Measurements from ENCODE around the gene C2orf72. TPM values are rescaled to one million over a fixed set of nuclear protein-coding genes. Genes with fewer than 3 reads are reported as not detected.

Gene C2orf72
- total and polyA plus RNA-seq, 2 of the 13 experiments (the other 11 are each of a cell fraction or from before 2014, with no cell fraction given), result 147 to 203 TPM

DNA sequence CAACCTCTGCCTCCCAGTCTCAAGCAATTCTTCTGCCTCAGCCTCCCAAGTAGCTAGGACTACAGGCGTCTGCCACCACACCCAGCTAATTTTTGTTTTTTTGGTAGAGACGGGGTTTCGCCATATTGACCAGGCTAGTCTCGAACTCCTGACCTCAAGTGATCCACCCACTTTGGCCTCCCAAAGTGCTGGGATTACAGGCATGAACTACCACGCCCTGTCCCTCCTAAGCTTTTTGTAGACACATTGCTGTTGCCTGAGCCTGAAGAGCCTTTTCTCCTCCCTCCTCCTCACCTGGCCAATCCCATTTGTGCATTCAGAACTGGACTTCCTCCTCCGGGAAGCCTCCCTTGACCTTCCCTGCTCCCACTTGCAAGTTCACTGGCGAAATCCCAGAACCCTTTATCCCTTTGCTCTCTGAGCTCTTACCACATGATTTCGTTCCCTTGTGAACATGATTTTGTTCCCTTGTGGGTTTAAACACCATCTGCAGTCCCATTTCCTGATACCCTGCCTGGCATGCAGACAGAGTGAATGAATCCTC is 2.6 kb downstream of the C2orf72 start (continued):
- TF ChIP-seq, protein P1, sequence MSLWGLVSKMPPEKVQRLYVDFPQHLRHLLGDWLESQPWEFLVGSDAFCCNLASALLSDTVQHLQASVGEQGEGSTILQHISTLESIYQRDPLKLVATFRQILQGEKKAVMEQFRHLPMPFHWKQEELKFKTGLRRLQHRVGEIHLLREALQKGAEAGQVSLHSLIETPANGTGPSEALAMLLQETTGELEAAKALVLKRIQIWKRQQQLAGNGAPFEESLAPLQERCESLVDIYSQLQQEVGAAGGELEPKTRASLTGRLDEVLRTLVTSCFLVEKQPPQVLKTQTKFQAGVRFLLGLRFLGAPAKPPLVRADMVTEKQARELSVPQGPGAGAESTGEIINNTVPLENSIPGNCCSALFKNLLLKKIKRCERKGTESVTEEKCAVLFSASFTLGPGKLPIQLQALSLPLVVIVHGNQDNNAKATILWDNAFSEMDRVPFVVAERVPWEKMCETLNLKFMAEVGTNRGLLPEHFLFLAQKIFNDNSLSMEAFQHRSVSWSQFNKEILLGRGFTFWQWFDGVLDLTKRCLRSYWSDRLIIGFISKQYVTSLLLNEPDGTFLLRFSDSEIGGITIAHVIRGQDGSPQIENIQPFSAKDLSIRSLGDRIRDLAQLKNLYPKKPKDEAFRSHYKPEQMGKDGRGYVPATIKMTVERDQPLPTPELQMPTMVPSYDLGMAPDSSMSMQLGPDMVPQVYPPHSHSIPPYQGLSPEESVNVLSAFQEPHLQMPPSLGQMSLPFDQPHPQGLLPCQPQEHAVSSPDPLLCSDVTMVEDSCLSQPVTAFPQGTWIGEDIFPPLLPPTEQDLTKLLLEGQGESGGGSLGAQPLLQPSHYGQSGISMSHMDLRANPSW (CRISPR knock-in tag; IDR thresholded peaks at IDR 0.05; ENCODE audit: borderline replicate concordance), result no peak
- TF ChIP-seq ZNF773 (CRISPR knock-in tag; IDR thresholded peaks at IDR 0.05; ENCODE audit: borderline replicate concordance), result no peak
- no peak for TF ChIP-seq ZNF839 (CRISPR knock-in tag; IDR thresholded peaks at IDR 0.05; ENCODE audit: borderline replicate concordance)
- TF ChIP-seq CAMTA2 (CRISPR knock-in tag; IDR thresholded peaks at IDR 0.05; ENCODE audit: borderline replicate concordance), result no peak
- TF ChIP-seq HOXA5 (CRISPR knock-in tag; IDR thresholded peaks at IDR 0.05), result no peak
- no peak for TF ChIP-seq ONECUT2 (CRISPR knock-in tag; IDR thresholded peaks at IDR 0.05)
- TF ChIP-seq EHMT2 (IDR thresholded peaks at IDR 0.05; ENCODE audit: borderline replicate concordance, low read depth, low read length), result no peak
- TF ChIP-seq DNMT1 (CRISPR knock-in tag; IDR thresholded peaks at IDR 0.05), result no peak
- no peak for TF ChIP-seq ZNF572 (CRISPR knock-in tag; IDR thresholded peaks at IDR 0.05)
- TF ChIP-seq, protein P2, sequence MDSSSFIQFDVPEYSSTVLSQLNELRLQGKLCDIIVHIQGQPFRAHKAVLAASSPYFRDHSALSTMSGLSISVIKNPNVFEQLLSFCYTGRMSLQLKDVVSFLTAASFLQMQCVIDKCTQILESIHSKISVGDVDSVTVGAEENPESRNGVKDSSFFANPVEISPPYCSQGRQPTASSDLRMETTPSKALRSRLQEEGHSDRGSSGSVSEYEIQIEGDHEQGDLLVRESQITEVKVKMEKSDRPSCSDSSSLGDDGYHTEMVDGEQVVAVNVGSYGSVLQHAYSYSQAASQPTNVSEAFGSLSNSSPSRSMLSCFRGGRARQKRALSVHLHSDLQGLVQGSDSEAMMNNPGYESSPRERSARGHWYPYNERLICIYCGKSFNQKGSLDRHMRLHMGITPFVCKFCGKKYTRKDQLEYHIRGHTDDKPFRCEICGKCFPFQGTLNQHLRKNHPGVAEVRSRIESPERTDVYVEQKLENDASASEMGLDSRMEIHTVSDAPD (CRISPR knock-in tag; IDR thresholded peaks at IDR 0.05), result no peak
- TF ChIP-seq SP1 (IDR thresholded peaks at IDR 0.05), result no peak
- no peak for TF ChIP-seq SP1 (CRISPR knock-in tag; IDR thresholded peaks at IDR 0.05)
- TF ChIP-seq ZNF225 (CRISPR knock-in tag; IDR thresholded peaks at IDR 0.05), result no peak
- TF ChIP-seq, protein P3, sequence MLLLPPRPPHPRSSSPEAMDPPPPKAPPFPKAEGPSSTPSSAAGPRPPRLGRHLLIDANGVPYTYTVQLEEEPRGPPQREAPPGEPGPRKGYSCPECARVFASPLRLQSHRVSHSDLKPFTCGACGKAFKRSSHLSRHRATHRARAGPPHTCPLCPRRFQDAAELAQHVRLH (CRISPR knock-in tag; IDR thresholded peaks at IDR 0.05; ENCODE audit: borderline replicate concordance, low read depth), result peak; percentile 34; the same call in 1 of the 2 replicates
- TF ChIP-seq, protein P4, sequence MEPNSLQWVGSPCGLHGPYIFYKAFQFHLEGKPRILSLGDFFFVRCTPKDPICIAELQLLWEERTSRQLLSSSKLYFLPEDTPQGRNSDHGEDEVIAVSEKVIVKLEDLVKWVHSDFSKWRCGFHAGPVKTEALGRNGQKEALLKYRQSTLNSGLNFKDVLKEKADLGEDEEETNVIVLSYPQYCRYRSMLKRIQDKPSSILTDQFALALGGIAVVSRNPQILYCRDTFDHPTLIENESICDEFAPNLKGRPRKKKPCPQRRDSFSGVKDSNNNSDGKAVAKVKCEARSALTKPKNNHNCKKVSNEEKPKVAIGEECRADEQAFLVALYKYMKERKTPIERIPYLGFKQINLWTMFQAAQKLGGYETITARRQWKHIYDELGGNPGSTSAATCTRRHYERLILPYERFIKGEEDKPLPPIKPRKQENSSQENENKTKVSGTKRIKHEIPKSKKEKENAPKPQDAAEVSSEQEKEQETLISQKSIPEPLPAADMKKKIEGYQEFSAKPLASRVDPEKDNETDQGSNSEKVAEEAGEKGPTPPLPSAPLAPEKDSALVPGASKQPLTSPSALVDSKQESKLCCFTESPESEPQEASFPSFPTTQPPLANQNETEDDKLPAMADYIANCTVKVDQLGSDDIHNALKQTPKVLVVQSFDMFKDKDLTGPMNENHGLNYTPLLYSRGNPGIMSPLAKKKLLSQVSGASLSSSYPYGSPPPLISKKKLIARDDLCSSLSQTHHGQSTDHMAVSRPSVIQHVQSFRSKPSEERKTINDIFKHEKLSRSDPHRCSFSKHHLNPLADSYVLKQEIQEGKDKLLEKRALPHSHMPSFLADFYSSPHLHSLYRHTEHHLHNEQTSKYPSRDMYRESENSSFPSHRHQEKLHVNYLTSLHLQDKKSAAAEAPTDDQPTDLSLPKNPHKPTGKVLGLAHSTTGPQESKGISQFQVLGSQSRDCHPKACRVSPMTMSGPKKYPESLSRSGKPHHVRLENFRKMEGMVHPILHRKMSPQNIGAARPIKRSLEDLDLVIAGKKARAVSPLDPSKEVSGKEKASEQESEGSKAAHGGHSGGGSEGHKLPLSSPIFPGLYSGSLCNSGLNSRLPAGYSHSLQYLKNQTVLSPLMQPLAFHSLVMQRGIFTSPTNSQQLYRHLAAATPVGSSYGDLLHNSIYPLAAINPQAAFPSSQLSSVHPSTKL (CRISPR knock-in tag; IDR thresholded peaks at IDR 0.05), result peak; percentile 64
- no peak for TF ChIP-seq PTBP1 (IDR thresholded peaks at IDR 0.05; ENCODE audit: low read depth, low read length, poor library complexity, severe bottlenecking)
- no peak for TF ChIP-seq ZNF44 (CRISPR knock-in tag; IDR thresholded peaks at IDR 0.05)
- TF ChIP-seq GATAD1 (CRISPR knock-in tag; IDR thresholded peaks at IDR 0.05), result no peak
- TF ChIP-seq NPAS2 (CRISPR knock-in tag; IDR thresholded peaks at IDR 0.05; ENCODE audit: borderline replicate concordance), result no peak
- TF ChIP-seq CCAR2 (optimal IDR thresholded peaks at IDR 0.05; ENCODE audit: low read depth, low read length), result no peak
- no peak for TF ChIP-seq CENPX (CRISPR knock-in tag; IDR thresholded peaks at IDR 0.05)

All from HepG2 (cell line).